ENCODE results near the gene CZIB. TPM values are rescaled to one million over a fixed set of nuclear protein-coding genes. Genes with fewer than 3 reads are reported as not detected.

The CZIB gene
- total and polyA plus RNA-seq, 2 of the 13 experiments (the other 11 are each of a cell fraction or from before 2014, with no cell fraction given), result 49.2 to 67.0 TPM

DNA sequence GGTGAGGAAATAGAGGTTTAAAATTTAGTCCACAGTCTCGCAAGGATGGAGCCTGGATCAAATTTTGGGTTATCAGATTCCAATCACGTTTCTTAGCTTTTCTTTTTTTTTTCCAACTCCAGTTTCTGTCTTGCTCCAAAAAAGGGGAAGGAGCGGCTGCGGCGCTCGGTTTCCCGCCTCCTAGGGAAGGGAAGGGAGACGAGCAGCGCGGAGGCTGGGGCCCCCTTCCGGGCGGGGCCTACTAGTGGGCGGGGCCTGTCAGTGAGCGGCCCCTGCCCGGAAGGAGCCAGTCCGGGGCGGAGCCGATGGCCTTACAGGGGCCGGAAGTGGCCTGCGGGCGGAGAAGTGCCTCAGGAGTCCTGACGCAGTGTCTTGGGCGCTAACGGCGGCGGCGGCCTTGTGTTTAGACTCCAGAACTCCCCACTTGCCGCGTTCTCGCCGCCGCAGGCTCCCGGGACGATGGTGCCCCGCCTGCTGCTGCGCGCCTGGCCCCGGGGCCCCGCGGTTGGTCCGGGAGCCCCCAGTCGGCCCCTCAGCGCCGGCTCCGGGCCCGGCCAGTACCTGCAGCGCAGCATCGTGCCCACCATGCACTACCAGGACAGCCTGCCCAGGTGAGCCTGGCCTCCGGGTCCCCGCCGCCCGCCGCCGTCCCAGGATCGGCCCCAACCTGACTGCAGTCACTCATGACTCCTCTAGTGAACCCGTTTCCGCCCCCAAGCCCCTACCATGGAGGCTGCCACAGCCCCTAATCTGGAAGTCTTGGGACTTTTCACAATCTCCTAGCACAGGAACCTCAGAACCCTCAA, 23.7 kb downstream of the CZIB start, which contains the start of gene CPT2 (continued):
- TF ChIP-seq, protein P1, sequence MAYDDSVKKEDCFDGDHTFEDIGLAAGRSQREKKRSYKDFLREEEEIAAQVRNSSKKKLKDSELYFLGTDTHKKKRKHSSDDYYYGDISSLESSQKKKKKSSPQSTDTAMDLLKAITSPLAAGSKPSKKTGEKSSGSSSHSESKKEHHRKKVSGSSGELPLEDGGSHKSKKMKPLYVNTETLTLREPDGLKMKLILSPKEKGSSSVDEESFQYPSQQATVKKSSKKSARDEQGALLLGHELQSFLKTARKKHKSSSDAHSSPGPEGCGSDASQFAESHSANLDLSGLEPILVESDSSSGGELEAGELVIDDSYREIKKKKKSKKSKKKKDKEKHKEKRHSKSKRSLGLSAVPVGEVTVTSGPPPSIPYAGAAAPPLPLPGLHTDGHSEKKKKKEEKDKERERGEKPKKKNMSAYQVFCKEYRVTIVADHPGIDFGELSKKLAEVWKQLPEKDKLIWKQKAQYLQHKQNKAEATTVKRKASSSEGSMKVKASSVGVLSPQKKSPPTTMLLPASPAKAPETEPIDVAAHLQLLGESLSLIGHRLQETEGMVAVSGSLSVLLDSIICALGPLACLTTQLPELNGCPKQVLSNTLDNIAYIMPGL (CRISPR knock-in tag; IDR thresholded peaks at IDR 0.05; ENCODE audit: borderline replicate concordance in 1 of 2, low read depth in 1 of 2), result peak in 1 of 2 experiments; percentile 24; a peak in 2 of 4 replicates
- no peak for TF ChIP-seq ZNF678 (CRISPR knock-in tag; IDR thresholded peaks at IDR 0.05)
- TF ChIP-seq, protein P2, sequence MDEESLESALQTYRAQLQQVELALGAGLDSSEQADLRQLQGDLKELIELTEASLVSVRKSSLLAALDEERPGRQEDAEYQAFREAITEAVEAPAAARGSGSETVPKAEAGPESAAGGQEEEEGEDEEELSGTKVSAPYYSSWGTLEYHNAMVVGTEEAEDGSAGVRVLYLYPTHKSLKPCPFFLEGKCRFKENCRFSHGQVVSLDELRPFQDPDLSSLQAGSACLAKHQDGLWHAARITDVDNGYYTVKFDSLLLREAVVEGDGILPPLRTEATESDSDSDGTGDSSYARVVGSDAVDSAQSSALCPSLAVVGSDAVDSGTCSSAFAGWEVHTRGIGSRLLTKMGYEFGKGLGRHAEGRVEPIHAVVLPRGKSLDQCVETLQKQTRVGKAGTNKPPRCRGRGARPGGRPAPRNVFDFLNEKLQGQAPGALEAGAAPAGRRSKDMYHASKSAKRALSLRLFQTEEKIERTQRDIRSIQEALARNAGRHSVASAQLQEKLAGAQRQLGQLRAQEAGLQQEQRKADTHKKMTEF (CRISPR knock-in tag; IDR thresholded peaks at IDR 0.05), result no peak; the same call in 1 of the 2 replicates
- TF ChIP-seq AGO2 (optimal IDR thresholded peaks at IDR 0.05; ENCODE audit: low read depth, low read length), result peak; percentile 91
- peak; percentile 27; the same call in 1 of the 2 replicates for TF ChIP-seq ZNF614 (CRISPR knock-in tag; IDR thresholded peaks at IDR 0.05; ENCODE audit: borderline replicate concordance)
- TF ChIP-seq ZNF143 (CRISPR knock-in tag; IDR thresholded peaks at IDR 0.05), result no peak
- no peak for TF ChIP-seq ZNF703 (CRISPR knock-in tag; IDR thresholded peaks at IDR 0.05; ENCODE audit: borderline replicate concordance)
- no peak for TF ChIP-seq MIER2 (CRISPR knock-in tag; IDR thresholded peaks at IDR 0.05)
- TF ChIP-seq, protein P3, sequence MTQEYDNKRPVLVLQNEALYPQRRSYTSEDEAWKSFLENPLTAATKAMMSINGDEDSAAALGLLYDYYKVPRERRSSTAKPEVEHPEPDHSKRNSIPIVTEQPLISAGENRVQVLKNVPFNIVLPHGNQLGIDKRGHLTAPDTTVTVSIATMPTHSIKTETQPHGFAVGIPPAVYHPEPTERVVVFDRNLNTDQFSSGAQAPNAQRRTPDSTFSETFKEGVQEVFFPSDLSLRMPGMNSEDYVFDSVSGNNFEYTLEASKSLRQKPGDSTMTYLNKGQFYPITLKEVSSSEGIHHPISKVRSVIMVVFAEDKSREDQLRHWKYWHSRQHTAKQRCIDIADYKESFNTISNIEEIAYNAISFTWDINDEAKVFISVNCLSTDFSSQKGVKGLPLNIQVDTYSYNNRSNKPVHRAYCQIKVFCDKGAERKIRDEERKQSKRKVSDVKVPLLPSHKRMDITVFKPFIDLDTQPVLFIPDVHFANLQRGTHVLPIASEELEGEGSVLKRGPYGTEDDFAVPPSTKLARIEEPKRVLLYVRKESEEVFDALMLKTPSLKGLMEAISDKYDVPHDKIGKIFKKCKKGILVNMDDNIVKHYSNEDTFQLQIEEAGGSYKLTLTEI (CRISPR knock-in tag; conservative IDR thresholded peaks at IDR 0.05), result no peak
- TF ChIP-seq MED13 (CRISPR knock-in tag; IDR thresholded peaks at IDR 0.05), result peak; percentile 71; the same call in 1 of the 2 replicates
- no peak for TF ChIP-seq NR3C1 (CRISPR knock-in tag; IDR thresholded peaks at IDR 0.05)
- TF ChIP-seq NFYC (CRISPR knock-in tag; IDR thresholded peaks at IDR 0.05), result no peak
- TF ChIP-seq, protein P4, sequence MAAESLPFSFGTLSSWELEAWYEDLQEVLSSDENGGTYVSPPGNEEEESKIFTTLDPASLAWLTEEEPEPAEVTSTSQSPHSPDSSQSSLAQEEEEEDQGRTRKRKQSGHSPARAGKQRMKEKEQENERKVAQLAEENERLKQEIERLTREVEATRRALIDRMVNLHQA (CRISPR knock-in tag; IDR thresholded peaks at IDR 0.05), result no peak
- TF ChIP-seq ZNF768 (CRISPR knock-in tag; IDR thresholded peaks at IDR 0.05), result peak; percentile 59; the same call in 1 of the 2 replicates
- no peak for TF ChIP-seq SMC3 (IDR thresholded peaks at IDR 0.05; ENCODE audit: low read length)
- TF ChIP-seq, protein P5, sequence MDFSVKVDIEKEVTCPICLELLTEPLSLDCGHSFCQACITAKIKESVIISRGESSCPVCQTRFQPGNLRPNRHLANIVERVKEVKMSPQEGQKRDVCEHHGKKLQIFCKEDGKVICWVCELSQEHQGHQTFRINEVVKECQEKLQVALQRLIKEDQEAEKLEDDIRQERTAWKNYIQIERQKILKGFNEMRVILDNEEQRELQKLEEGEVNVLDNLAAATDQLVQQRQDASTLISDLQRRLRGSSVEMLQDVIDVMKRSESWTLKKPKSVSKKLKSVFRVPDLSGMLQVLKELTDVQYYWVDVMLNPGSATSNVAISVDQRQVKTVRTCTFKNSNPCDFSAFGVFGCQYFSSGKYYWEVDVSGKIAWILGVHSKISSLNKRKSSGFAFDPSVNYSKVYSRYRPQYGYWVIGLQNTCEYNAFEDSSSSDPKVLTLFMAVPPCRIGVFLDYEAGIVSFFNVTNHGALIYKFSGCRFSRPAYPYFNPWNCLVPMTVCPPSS (IDR thresholded peaks at IDR 0.05), result no peak
- no peak for TF ChIP-seq ZEB1 (IDR thresholded peaks at IDR 0.05; ENCODE audit: insufficient replicate concordance, low read depth)
- no peak; the same call in 1 of the 2 replicates for TF ChIP-seq CBFB (CRISPR knock-in tag; IDR thresholded peaks at IDR 0.05)
- TF ChIP-seq, protein P6, sequence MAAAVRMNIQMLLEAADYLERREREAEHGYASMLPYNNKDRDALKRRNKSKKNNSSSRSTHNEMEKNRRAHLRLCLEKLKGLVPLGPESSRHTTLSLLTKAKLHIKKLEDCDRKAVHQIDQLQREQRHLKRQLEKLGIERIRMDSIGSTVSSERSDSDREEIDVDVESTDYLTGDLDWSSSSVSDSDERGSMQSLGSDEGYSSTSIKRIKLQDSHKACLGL (CRISPR knock-in tag; IDR thresholded peaks at IDR 0.05), result no peak
- no peak for TF ChIP-seq FOXM1 (CRISPR knock-in tag; IDR thresholded peaks at IDR 0.05)
- no peak for TF ChIP-seq ZMAT3 (CRISPR knock-in tag; conservative IDR thresholded peaks at IDR 0.05)
- TF ChIP-seq HOXA7 (CRISPR knock-in tag; IDR thresholded peaks at IDR 0.05), result no peak

All from HepG2 (cell line).